ENCODE data around the gene P2RY14.

DNA sequence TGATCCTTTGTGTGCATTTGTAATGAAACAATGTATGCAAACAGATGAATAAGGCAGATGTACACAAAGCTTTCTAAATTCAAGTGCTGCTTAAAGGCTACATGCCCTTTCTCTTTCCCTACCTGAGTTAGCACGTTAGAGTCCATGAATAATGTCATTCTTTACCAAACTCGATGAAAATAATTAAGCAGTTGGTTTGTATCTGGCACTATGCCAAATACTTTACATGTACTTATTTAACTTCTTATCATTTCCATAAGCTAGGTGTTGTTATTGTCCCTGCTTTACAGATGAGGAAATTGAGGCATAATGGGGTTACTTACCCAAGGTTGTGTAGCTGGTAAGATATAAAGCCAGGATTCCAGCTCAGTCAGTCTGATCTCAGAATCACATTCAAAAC lies 77.8 kb downstream of the P2RY14 start:
- TF ChIP-seq, protein P1, sequence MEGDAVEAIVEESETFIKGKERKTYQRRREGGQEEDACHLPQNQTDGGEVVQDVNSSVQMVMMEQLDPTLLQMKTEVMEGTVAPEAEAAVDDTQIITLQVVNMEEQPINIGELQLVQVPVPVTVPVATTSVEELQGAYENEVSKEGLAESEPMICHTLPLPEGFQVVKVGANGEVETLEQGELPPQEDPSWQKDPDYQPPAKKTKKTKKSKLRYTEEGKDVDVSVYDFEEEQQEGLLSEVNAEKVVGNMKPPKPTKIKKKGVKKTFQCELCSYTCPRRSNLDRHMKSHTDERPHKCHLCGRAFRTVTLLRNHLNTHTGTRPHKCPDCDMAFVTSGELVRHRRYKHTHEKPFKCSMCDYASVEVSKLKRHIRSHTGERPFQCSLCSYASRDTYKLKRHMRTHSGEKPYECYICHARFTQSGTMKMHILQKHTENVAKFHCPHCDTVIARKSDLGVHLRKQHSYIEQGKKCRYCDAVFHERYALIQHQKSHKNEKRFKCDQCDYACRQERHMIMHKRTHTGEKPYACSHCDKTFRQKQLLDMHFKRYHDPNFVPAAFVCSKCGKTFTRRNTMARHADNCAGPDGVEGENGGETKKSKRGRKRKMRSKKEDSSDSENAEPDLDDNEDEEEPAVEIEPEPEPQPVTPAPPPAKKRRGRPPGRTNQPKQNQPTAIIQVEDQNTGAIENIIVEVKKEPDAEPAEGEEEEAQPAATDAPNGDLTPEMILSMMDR (conservative IDR thresholded peaks at IDR 0.05) = no peak
- no peak for TF ChIP-seq ZFX (IDR thresholded peaks at IDR 0.05)

All from C4-2B (cell line).